Endothelial cell of umbilical vein (primary cell): ENCODE data around the gene CALU. TPM values are rescaled to one million over a fixed set of nuclear protein-coding genes. Genes with fewer than 3 reads are reported as not detected.

Source experiments
- BruUV-seq: library from RNA; stranded (reverse); fragments of 400-500 nt; replicated peaks from 2 replicates; lab custom pipeline; 2021; lab: Mats Ljungman, UMichigan
- CTCF ChIA-PET: fragments of 300-600, 350-600 bp; sonication (Branson Sonifier 250); formaldehyde crosslinking; loops from one replicate; lab custom pipeline; 2021; ENCODE audit warnings: antibody characterized with exemption, inconsistent platforms; lab: Charles Lee
- POLR2A ChIA-PET: fragments of 300-600, 350-600 bp; sonication (Branson Sonifier 250); formaldehyde crosslinking; loops from one replicate; lab custom pipeline; 2021; ENCODE audit warnings: antibody characterized with exemption, inconsistent platforms; lab: Charles Lee
- DNase-seq: peaks from one replicate; pipeline ENCODE4 v3.0.0-alpha.2; 2011; ENCODE audit warnings: low read depth, low spot score
- FAIRE-seq: peaks from 2 replicates; lab custom pipeline; 2011; peaks lifted over from hg19 to GRCh38; lab: Jason Lieb, UNC
- H2AFZ ChIP-seq: 2 replicates; pipeline ENCODE4 v1.6.0; 2012; ENCODE audit warnings: low read depth, low read length, control low read depth, inconsistent platforms
- H3K27ac ChIP-seq: 2 replicates; pipeline ENCODE4 v1.5.1; 2011; ENCODE audit warnings: low read depth, mild to moderate bottlenecking, control low read depth, low read length, moderate library complexity; ENCODE audit not compliant: insufficient read depth
- H3K27me3 ChIP-seq, 2 experiments: 2 replicates each; pipeline versions ENCODE4 v1.6.0 to v1.6.1; 2011; ENCODE audit warnings: low read length in 2 of 2, mixed read lengths in 1 of 2; ENCODE audit not compliant: control insufficient read depth in 2 of 2, insufficient read depth in 2 of 2
- H3K36me3 ChIP-seq, 2 experiments: 2 replicates in 1 of 2; 3 replicates in 1 of 2; pipeline ENCODE4 v1.5.1; 2011; ENCODE audit warnings: low read length in 2 of 2, mild to moderate bottlenecking in 1 of 2, moderate library complexity in 1 of 2; ENCODE audit not compliant: control insufficient read depth in 2 of 2, insufficient read depth in 2 of 2; ENCODE audit errors: extremely low read depth in 1 of 2
- H3K4me1 ChIP-seq: 3 replicates; pipeline ENCODE4 v1.5.1; 2011; ENCODE audit warnings: mild to moderate bottlenecking, low read length; ENCODE audit not compliant: control insufficient read depth, insufficient read depth; ENCODE audit errors: extremely low read depth
- H3K4me2 ChIP-seq: 2 replicates; pipeline ENCODE4 v1.6.1; 2011; ENCODE audit warnings: low read length, control low read depth, mixed read lengths; ENCODE audit not compliant: insufficient read depth
- H3K4me3 ChIP-seq, 3 experiments: fragments of 200-600 bp in 1 of 3; sonication (generic), shearing (Covaris generic) in 1 of 3; replicated peaks in 1 of 3; 2 replicates each; pipeline ENCODE4 v1.5.1; 2011 to 2016; ENCODE audit warnings: control low read depth in 3 of 3, low read length in 3 of 3, mild to moderate bottlenecking in 2 of 3, inconsistent platforms in 1 of 3, low read depth in 1 of 3, moderate library complexity in 1 of 3; ENCODE audit not compliant: insufficient read depth in 1 of 3
- H3K79me2 ChIP-seq: 2 replicates; pipeline ENCODE4 v1.6.0; 2012; ENCODE audit warnings: low read length, inconsistent platforms; ENCODE audit not compliant: control insufficient read depth, insufficient read depth
- H3K9ac ChIP-seq: replicated peaks from 2 replicates; pipeline ENCODE3; 2011; ENCODE audit warnings: low read length, control low read depth; ENCODE audit not compliant: insufficient read depth; ENCODE audit errors: extremely low read depth
- H3K9me1 ChIP-seq: replicated peaks from 3 replicates; pipeline ENCODE4 v1.6.0; 2011; ENCODE audit warnings: mild to moderate bottlenecking, low read length; ENCODE audit not compliant: control insufficient read depth, insufficient read depth; ENCODE audit errors: extremely low read depth
- H3K9me3 ChIP-seq: replicated peaks from 2 replicates; pipeline ENCODE4 v1.5.1; 2012; ENCODE audit warnings: low read length, inconsistent platforms; ENCODE audit not compliant: control insufficient read depth, insufficient read depth
- H4K20me1 ChIP-seq: replicated peaks from 2 replicates; pipeline ENCODE3; 2011; ENCODE audit warnings: mild to moderate bottlenecking, low read length; ENCODE audit not compliant: control insufficient read depth, insufficient read depth; ENCODE audit errors: extremely low read depth
- CTCF ChIP-seq, 2 donors: IDR thresholded peaks; 1 replicate in 1 of 2; 2 replicates in 1 of 2; pipeline ENCODE4 v1.5.1; 2011; ENCODE audit warnings: low read length in 2 of 2, mild to moderate bottlenecking in 2 of 2, moderate library complexity in 2 of 2, control low read depth in 1 of 2, inconsistent platforms in 1 of 2, low read depth in 1 of 2; ENCODE audit not compliant: insufficient read depth in 1 of 2; ENCODE audit errors: extremely low read depth in 1 of 2
- EZH2 ChIP-seq: IDR thresholded peaks from 2 replicates; pipeline ENCODE4 v1.6.1; 2012; ENCODE audit warnings: borderline replicate concordance, low read depth, mild to moderate bottlenecking, moderate library complexity, low read length, inconsistent platforms; ENCODE audit not compliant: severe bottlenecking
- FOS ChIP-seq: IDR thresholded peaks from 2 replicates; pipeline ENCODE4 v1.6.1; 2011; ENCODE audit warnings: mild to moderate bottlenecking, low read length, moderate library complexity, borderline replicate concordance; ENCODE audit not compliant: insufficient read depth
- GATA2 ChIP-seq: IDR thresholded peaks from 2 replicates; pipeline ENCODE4 v1.7.0; 2011; ENCODE audit warnings: low read depth, mild to moderate bottlenecking, moderate library complexity, mixed read lengths, low read length; ENCODE audit not compliant: insufficient read length, insufficient read depth
- JUN ChIP-seq: IDR thresholded peaks from 2 replicates; pipeline ENCODE4 v1.6.1; 2011; ENCODE audit warnings: borderline replicate concordance, low read depth; ENCODE audit not compliant: insufficient read length, insufficient read depth
- MYC ChIP-seq: IDR thresholded peaks from one replicate; pipeline ENCODE4 v1.6.1; 2011; ENCODE audit warnings: mild to moderate bottlenecking, low read depth, low read length
- POLR2A ChIP-seq: IDR thresholded peaks from 2 replicates; pipeline ENCODE4 v1.6.1; 2012; ENCODE audit warnings: low read depth, mild to moderate bottlenecking, control low read depth, low read length
- POLR2AphosphoS5 ChIP-seq: IDR thresholded peaks from 2 replicates; pipeline ENCODE4 v1.6.1; 2012; ENCODE audit warnings: low read depth, mild to moderate bottlenecking, control low read depth, low read length, moderate library complexity; ENCODE audit not compliant: insufficient read depth
- dilution Hi-C: fragments of 300-500 bp; cut with MboI; formaldehyde crosslinking; loops from one replicate; pipeline ENCODE4 v1.15.0; 2019; ENCODE audit warnings: low sequenced_read_pairs; ENCODE audit not compliant: extremely low pct_ligation_motif_present
- intact Hi-C: fragments of 100-400 bp; cut with micrococcal nuclease; formaldehyde crosslinking; loops from one replicate; pipeline ENCODE4 v1.10.0; 2022
- polyA plus RNA-seq, 4 experiments: library from polyadenylated mRNA; depleted of rRNA in 3 of 4; stranded (reverse) in 3 of 4; unstranded in 1 of 4; fragments of >200 nt; gene quantifications; 2 replicates each; pipeline versions ENCODE4 v1.2.1 to v1.2.3, GENCODE V29; 2011 to 2012; ENCODE audit warnings: missing spikeins in 1 of 4
- total RNA-seq: library from RNA; stranded (reverse); gene quantifications from 2 replicates; pipeline ENCODE4 v1.2.3, GENCODE V29; 2021
- TF ChIP-seq, protein P1 (sequence below): IDR thresholded peaks from 2 replicates; pipeline ENCODE4 v1.6.1; 2011; ENCODE audit not compliant: insufficient read depth, insufficient read length

CALU gene
- total and polyA plus RNA-seq, 2 donors (not counting 3 experiments of a cell fraction or from before 2014, with no cell fraction given) = 135 to 257 TPM

- H3K9ac ChIP-seq = no peak overlapping the region
- no peak overlapping the region for H3K4me3 ChIP-seq
- ChIA-PET POLR2A (no interaction called here), CTCF (no interaction called here)
- no peaks in the 10 kb centered on the region for H4K20me1 ChIP-seq
- intact Hi-C loops (no loop called here), dilution Hi-C loops (no loop called here)
- H3K9me3 ChIP-seq = no peaks in the 10 kb centered on the region
- FAIRE-seq (no peak), DNase-seq (no peak)
- H3K27ac ChIP-seq = no peak overlapping the region
- H3K79me2 ChIP-seq = no peaks in the 10 kb centered on the region
- no TSS peak for BruUV-seq
- no peaks in the 10 kb centered on the region for H3K9me1 ChIP-seq
- H3K4me1 ChIP-seq = no peaks in the 10 kb centered on the region
- TF ChIP-seq EZH2 (no peak), MYC (no peak), POLR2AphosphoS5 (no peak)
- TF ChIP-seq, protein P1, sequence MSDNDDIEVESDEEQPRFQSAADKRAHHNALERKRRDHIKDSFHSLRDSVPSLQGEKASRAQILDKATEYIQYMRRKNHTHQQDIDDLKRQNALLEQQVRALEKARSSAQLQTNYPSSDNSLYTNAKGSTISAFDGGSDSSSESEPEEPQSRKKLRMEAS = no peak
- no peaks in the 10 kb centered on the region for H3K27me3 ChIP-seq
- H3K4me2 ChIP-seq = no peak overlapping the region
- H3K36me3 ChIP-seq = no peaks in the 10 kb centered on the region
- H2AFZ ChIP-seq = no peak overlapping the region
Measured at GRCh38 chr7:128801003-128801402, 61.8 kb downstream of the CALU start.

GRCh38 chr7:128801667-128802418 lies 62.7 kb downstream of the CALU start:
- ChIA-PET POLR2A (no interaction called here), CTCF (interaction anchor here (0.6 to 0.9 kb wide), 2 partner anchors 10 to 63 kb away, joined by 3 to 4 read pairs; no protein-coding TSS in a partner anchor)
- Histone ChIP-seq H4K20me1 (no peaks in the 10 kb centered on the region), H3K4me3 (no peak overlapping the region), H3K9me1 (no peaks in the 10 kb centered on the region), H3K27ac (no peak overlapping the region), H3K9ac (no peak overlapping the region), H3K4me1 (no peaks in the 10 kb centered on the region), H3K36me3 (no peaks in the 10 kb centered on the region), H3K9me3 (no peaks in the 10 kb centered on the region), H2AFZ (no peak overlapping the region), H3K27me3 (no peaks in the 10 kb centered on the region), H3K4me2 (no peak overlapping the region), H3K79me2 (no peaks in the 10 kb centered on the region)
- TF ChIP-seq MYC (no peak), POLR2AphosphoS5 (no peak), JUN (no peak), CTCF (IDR thresholded peaks at IDR 0.05; ENCODE audit: extremely low read depth in 1 of 2, insufficient read depth in 1 of 2, low read depth in 1 of 2, low read length in 2 of 2) (no peak), GATA2 (no peak), EZH2 (no peak), FOS (no peak), POLR2A (no peak)
- TF ChIP-seq, protein P1 = no peak
- BruUV-seq = no TSS peak
- intact Hi-C loops (no loop called here), dilution Hi-C loops (no loop called here)
- DNase-seq (no peak), FAIRE-seq (no peak)
